Thyroid gland (tissue), 4 donors: ENCODE measurements around the gene VPS37C. TPM values are rescaled to one million over a fixed set of nuclear protein-coding genes. Genes with fewer than 3 reads are reported as not detected.

Experiments
- DNase-seq, 2 donors: peaks; one replicate each; pipeline ENCODE4 v3.0.0-alpha.2; 2019
- H3K27ac ChIP-seq, 3 donors: fragments of 200-600 bp; sonication (generic); 1 replicate in 2 of 3; 2 replicates in 1 of 3; pipeline ENCODE4 v1.5.1; 2016 to 2019; ENCODE audit warnings: mild to moderate bottlenecking in 1 of 3, moderate library complexity in 1 of 3
- H3K27me3 ChIP-seq: fragments of 200-600 bp; sonication (generic); one replicate; pipeline ENCODE4 v1.5.1; 2019
- H3K36me3 ChIP-seq, 2 donors: fragments of 200-600 bp; sonication (generic); one replicate each; pipeline ENCODE4 v1.5.1; 2016 to 2019
- H3K4me1 ChIP-seq, 2 donors: fragments of 200-600 bp; sonication (generic); one replicate each; pipeline ENCODE4 v1.5.1; 2017 to 2019
- H3K4me3 ChIP-seq, 3 donors: fragments of 200-600 bp; sonication (generic); replicated peaks in 1 of 3; 1 replicate in 2 of 3; 2 replicates in 1 of 3; pipeline ENCODE4 v1.5.1; 2016; ENCODE audit warnings: mild to moderate bottlenecking in 1 of 3
- H3K9me3 ChIP-seq: fragments of 200-600 bp; sonication (generic); one replicate; pipeline ENCODE4 v1.5.1; 2017
- POLR2A ChIP-seq, 2 donors: fragments of 450-650 bp; IDR thresholded peaks; one replicate each; pipeline ENCODE4 v1.6.1; 2017; ENCODE audit warnings: antibody characterized with exemption in 2 of 2, mild to moderate bottlenecking in 2 of 2, moderate library complexity in 1 of 2
- WGBS, 2 donors: methylation state at CpG; one replicate each; pipeline ENCODE4 v1.1.5; 2017; 5-methylcytosine and 5-hydroxymethylcytosine counted together
- intact Hi-C: fragments of 100-400 bp; cut with DNase I; formaldehyde crosslinking; loops from one replicate; pipeline ENCODE4 v1.15.1; 2023
- total RNA-seq, 4 donors: library from RNA; depleted of rRNA; stranded (reverse); fragments of >200 nt; gene quantifications; one replicate each; pipeline ENCODE4 v1.2.3, GENCODE V29; 2016
- TF ChIP-seq, protein P1 (sequence below), 6 experiments: fragments of 200-600 bp in 3 of 6; fragments of 450-650 bp in 3 of 6; sonication (generic) in 3 of 6; IDR thresholded peaks; one replicate each; pipeline ENCODE4 v1.5.1; 2016 to 2019; ENCODE audit warnings: antibody characterized with exemption in 6 of 6, mild to moderate bottlenecking in 2 of 6, inconsistent platforms in 1 of 6, moderate library complexity in 1 of 6

Gene VPS37C
- total RNA-seq, 4 donors from 2014 or later, result 13.0 to 18.2 (median 15.9) TPM

DNA sequence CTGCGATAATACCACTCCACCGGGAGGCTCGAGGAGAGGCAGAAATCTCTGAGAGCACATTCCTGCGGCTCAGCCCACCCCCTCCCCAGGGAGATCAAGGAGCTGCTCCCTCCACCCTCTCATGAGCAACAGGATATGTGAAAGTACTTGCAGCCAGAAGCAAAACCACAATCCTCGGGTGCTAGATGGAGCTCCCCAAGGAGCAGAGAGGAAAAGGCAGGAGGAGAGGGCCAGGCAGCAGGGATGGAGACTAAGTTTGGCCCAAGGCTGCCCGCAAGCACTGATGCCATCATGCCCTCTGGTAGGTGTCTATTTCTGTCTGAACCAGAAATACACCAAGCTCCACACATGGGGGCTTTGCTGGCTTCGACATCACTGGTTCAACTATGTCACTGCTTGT is 22.3 kb downstream of the VPS37C start:
- Histone ChIP-seq H3K27ac (no peak overlapping the region), H3K4me3 (no peak overlapping the region), H3K9me3 (no peaks in the 10 kb centered on the region), H3K27me3 (no peaks in the 10 kb centered on the region), H3K36me3 (no peaks in the 10 kb centered on the region), H3K4me1 (peaks cover 10 to 28% of the 10 kb centered on the region in 2 donors)
- TF ChIP-seq, protein P1, sequence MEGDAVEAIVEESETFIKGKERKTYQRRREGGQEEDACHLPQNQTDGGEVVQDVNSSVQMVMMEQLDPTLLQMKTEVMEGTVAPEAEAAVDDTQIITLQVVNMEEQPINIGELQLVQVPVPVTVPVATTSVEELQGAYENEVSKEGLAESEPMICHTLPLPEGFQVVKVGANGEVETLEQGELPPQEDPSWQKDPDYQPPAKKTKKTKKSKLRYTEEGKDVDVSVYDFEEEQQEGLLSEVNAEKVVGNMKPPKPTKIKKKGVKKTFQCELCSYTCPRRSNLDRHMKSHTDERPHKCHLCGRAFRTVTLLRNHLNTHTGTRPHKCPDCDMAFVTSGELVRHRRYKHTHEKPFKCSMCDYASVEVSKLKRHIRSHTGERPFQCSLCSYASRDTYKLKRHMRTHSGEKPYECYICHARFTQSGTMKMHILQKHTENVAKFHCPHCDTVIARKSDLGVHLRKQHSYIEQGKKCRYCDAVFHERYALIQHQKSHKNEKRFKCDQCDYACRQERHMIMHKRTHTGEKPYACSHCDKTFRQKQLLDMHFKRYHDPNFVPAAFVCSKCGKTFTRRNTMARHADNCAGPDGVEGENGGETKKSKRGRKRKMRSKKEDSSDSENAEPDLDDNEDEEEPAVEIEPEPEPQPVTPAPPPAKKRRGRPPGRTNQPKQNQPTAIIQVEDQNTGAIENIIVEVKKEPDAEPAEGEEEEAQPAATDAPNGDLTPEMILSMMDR (IDR thresholded peaks at IDR 0.05), result no peak
- TF ChIP-seq POLR2A (IDR thresholded peaks at IDR 0.05), result no peak
- intact Hi-C loops, result no loop called here
- 32 to 47% methylated on average over 5 to 7 of the region's 7 CpGs for WGBS, 2 donors
- no peak for DNase-seq

DNA sequence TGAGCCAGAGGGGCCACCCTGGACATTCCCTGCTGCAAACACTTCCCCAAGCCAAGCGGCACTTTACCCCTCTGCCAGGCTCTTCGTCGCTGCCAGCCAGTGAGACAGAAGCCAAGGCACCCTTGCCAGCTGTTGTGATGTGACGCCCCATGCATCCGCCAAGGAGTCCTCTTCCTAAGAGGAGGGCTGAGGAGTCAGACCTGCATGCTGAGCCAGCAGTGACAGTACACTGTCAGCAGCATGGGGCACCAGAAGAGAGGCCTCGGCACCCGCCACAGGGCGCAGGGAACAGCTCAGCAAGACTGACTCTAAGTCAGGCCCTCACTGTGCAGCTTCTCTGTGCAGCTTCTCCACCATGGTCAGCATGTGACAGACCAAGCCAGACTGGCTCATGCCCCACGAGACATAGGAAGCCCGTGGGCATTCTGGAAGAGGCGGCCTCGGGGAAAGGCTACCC is 26.4 kb downstream of the VPS37C start:
- no peak for DNase-seq
- H3K9me3 ChIP-seq, result no peaks in the 10 kb centered on the region
- no peak for TF ChIP-seq POLR2A (IDR thresholded peaks at IDR 0.05)
- H3K27me3 ChIP-seq, result no peaks in the 10 kb centered on the region
- H3K4me1 ChIP-seq, result peaks cover under 1 to 14% of the 10 kb centered on the region in 2 donors
- H3K36me3 ChIP-seq, result peaks cover 0 to 11% of the 10 kb centered on the region in 2 donors
- H3K27ac ChIP-seq, result no peak overlapping the region
- WGBS, 2 donors, result 100% methylated on average over 2 to 7 of the region's 12 CpGs
- no peak overlapping the region for H3K4me3 ChIP-seq
- intact Hi-C loops, result loop anchor here (5.0 kb wide), 2 partner anchors 52 to 303 kb away; no protein-coding TSS in a partner anchor

DNA sequence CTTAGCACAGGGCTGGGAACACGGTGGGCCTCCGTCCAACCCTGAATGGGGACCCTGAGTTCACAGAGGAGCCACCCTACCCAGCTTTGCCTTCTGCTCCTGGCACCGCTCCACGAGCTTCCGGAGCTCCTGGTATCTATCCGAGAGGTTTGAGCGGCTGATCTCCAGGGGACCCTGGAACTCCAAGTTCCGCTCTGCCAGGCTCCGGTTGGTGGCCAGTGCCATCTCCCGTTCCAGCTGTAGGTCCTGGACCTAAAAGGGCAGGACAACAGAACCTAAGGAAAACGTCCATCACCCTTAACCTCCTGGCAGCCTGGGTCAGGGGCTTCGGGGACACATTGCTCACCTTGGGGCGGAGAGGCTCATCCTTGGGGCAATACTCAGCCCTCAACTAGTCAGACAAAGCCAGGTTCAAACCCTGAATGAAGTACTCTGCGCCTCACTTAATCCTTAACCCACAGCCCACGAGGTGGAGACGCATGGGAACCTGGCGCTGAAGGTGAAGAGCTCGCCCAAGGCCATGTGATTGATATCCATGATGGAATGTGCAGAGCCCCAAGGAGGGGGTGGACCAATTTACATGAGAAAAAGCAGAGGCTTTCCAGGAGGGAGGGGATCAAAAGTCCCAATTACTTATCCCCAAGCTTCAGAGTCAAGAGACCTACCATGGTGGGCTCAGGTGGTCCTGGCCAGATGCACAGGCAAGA is 27.1 kb downstream of the VPS37C start:
- H3K27me3 ChIP-seq, result no peaks in the 10 kb centered on the region
- intact Hi-C loops, result loop anchor here (5.0 kb wide), 2 partner anchors 53 to 302 kb away; no protein-coding TSS in a partner anchor
- no peak overlapping the region for H3K27ac ChIP-seq
- no peak for DNase-seq
- peaks cover 0 to 11% of the 10 kb centered on the region in 2 donors for H3K4me1 ChIP-seq
- no peak overlapping the region for H3K4me3 ChIP-seq
- TF ChIP-seq POLR2A (IDR thresholded peaks at IDR 0.05), result no peak
- TF ChIP-seq, protein P1 (IDR thresholded peaks at IDR 0.05), result no peak
- H3K36me3 ChIP-seq, result peaks cover 0 to 11% of the 10 kb centered on the region in 2 donors
- H3K9me3 ChIP-seq, result no peaks in the 10 kb centered on the region
- 90 to 95% methylated on average over 16 to 18 of the region's 18 CpGs for WGBS, 2 donors

DNA sequence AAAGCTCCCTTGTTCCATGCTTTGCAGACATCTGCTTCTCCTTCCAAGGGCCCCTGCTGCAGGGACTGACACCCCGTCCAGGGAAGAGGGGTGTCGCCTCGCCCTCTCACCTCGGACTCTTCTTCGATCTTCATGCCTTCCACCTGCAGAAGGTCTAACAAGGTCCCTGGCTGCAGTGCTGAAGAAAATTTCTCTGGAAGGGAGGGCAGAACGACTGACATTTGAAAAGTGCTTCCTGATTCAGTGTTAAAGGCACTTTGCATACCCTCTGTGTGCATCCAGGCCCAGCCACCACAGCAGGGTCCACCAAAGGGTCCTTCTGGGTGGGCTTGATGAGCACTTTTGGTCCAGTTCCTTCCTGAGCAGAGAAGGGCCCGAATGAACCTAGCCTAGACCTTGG is 28.1 kb downstream of the VPS37C start:
- H3K36me3 ChIP-seq, result peaks cover 0 to 11% of the 10 kb centered on the region in 2 donors
- no peak for DNase-seq

DNA sequence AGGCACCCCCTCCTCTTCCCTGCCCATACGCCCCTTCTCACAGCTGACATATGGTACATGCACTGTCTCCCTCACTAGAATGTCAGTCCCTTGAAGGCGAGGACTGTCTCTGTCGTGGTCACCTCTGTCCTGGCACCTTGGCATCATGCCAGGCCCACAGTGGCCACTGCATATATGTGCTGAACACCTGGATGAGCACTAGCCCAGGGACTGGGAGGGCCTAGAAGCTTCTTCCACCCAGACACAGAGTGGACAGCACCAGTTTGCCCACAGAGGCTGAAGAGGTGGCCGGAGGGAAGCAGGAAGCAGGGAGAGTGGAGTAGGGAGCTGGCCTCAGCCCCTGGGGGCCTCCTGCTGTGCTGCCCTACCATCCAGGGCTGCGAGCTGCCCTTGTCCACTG is 28.6 kb downstream of the VPS37C start:
- Histone ChIP-seq H3K4me3 (no peak overlapping the region), H3K9me3 (no peaks in the 10 kb centered on the region), H3K27ac (no peak overlapping the region), H3K27me3 (no peaks in the 10 kb centered on the region), H3K36me3 (peaks cover 0 to 11% of the 10 kb centered on the region in 2 donors), H3K4me1 (peaks cover 0 to 8% of the 10 kb centered on the region in 2 donors)
- TF ChIP-seq, protein P1 (IDR thresholded peaks at IDR 0.05), result no peak
- no peak for TF ChIP-seq POLR2A (IDR thresholded peaks at IDR 0.05)
- intact Hi-C loops, result loop anchor here (5.0 kb wide), 2 partner anchors 55 to 300 kb away; no protein-coding TSS in a partner anchor
- no peak for DNase-seq
- WGBS, 2 donors, result 88 to 90% methylated on average over 5 of the region's 5 CpGs

More for the DNA sequence above, 28.1 kb downstream of the VPS37C start:
- TF ChIP-seq POLR2A (IDR thresholded peaks at IDR 0.05), result no peak
- TF ChIP-seq, protein P1 (IDR thresholded peaks at IDR 0.05), result no peak
- WGBS, 2 donors, result 94 to 96% methylated on average over 6 to 7 of the region's 7 CpGs
- no peak overlapping the region for H3K4me3 ChIP-seq
- no peaks in the 10 kb centered on the region for H3K9me3 ChIP-seq
- no peaks in the 10 kb centered on the region for H3K27me3 ChIP-seq
- H3K27ac ChIP-seq, result no peak overlapping the region
- peaks cover 0 to 8% of the 10 kb centered on the region in 2 donors for H3K4me1 ChIP-seq
- intact Hi-C loops, result loop anchor here (5.0 kb wide), 2 partner anchors 54 to 301 kb away; no protein-coding TSS in a partner anchor
